NT2/D1 (cell line): ENCODE data around the gene USP17L18.
"Not testable (repeated sequence)": the region's sequence is repeated elsewhere in the genome, so short reads cannot be mapped to it uniquely, and the experiment has no call there.

ENCODE experiments used
- DNase-seq: peaks from one replicate; pipeline ENCODE4 v3.0.0-alpha.2; 2011; ENCODE audit warnings: low read depth, low spot score
- H3K27me3 ChIP-seq: 2 replicates; pipeline ENCODE4 v1.6.0; 2011; ENCODE audit warnings: mild to moderate bottlenecking; ENCODE audit not compliant: insufficient read length, insufficient read depth
- H3K36me3 ChIP-seq: 2 replicates; pipeline ENCODE4 v1.6.1; 2011; ENCODE audit warnings: mild to moderate bottlenecking, low read length, mixed read lengths; ENCODE audit not compliant: insufficient read depth, insufficient read length
- H3K4me1 ChIP-seq: 2 replicates; pipeline ENCODE4 v1.5.1; 2011; ENCODE audit not compliant: insufficient read depth, insufficient read length
- H3K4me3 ChIP-seq: 2 replicates; pipeline ENCODE4 v1.5.1; 2011; ENCODE audit warnings: low read depth; ENCODE audit not compliant: insufficient read length
- H3K9ac ChIP-seq: 2 replicates; pipeline ENCODE4 v1.6.0; 2011; ENCODE audit warnings: low read depth; ENCODE audit not compliant: insufficient read length
- H3K9me3 ChIP-seq: 2 replicates; pipeline ENCODE4 v1.5.1; 2011; ENCODE audit warnings: mild to moderate bottlenecking, low read length; ENCODE audit not compliant: insufficient read depth

USP17L18 gene

GRCh38 chr4:9247953-9248680 is at the start of gene USP17L18:
Gene USP17L18 (plus strand): TSS chr4:9248630. CDS start chr4:9248630, 0 bp downstream.
- not testable (repeated sequence) for H3K9ac ChIP-seq, DNase-seq, H3K9me3 ChIP-seq, H3K27me3 ChIP-seq, H3K36me3 ChIP-seq, H3K4me3 ChIP-seq, H3K4me1 ChIP-seq

- H3K27me3 ChIP-seq, H3K4me3 ChIP-seq, H3K4me1 ChIP-seq, H3K36me3 ChIP-seq, H3K9ac ChIP-seq, H3K9me3 ChIP-seq, DNase-seq: not testable (repeated sequence)
Measured at GRCh38 chr4:9210357-9210756, 38.1 kb upstream of the USP17L18 start, which contains the start of gene USP17L10. Gene USP17L10 (plus strand): TSS chr4:9210657. CDS start chr4:9210657, 0 bp downstream.

GRCh38 chr4:9214701-9215100 is 33.7 kb upstream of the USP17L18 start:
- H3K36me3 ChIP-seq, H3K27me3 ChIP-seq, H3K9me3 ChIP-seq, H3K4me1 ChIP-seq, H3K4me3 ChIP-seq, DNase-seq, H3K9ac ChIP-seq: not testable (repeated sequence)

GRCh38 chr4:9215105-9215504 is 33.3 kb upstream of the USP17L18 start, which contains the start of gene USP17L11:
Gene USP17L11 (plus strand): TSS chr4:9215405. CDS start chr4:9215405, 0 bp downstream.
- not testable (repeated sequence) for H3K36me3 ChIP-seq, DNase-seq, H3K4me3 ChIP-seq, H3K4me1 ChIP-seq, H3K9ac ChIP-seq, H3K9me3 ChIP-seq, H3K27me3 ChIP-seq

- not testable (repeated sequence) for H3K4me1 ChIP-seq, H3K27me3 ChIP-seq, H3K4me3 ChIP-seq, H3K9ac ChIP-seq, DNase-seq, H3K36me3 ChIP-seq, H3K9me3 ChIP-seq
Measured at GRCh38 chr4:9219852-9220251, 28.6 kb upstream of the USP17L18 start, which contains the start of gene USP17L12. Gene USP17L12 (plus strand): TSS chr4:9220152. CDS start chr4:9220152, 0 bp downstream.

- H3K36me3 ChIP-seq, H3K9ac ChIP-seq, H3K9me3 ChIP-seq, H3K4me1 ChIP-seq, H3K4me3 ChIP-seq, H3K27me3 ChIP-seq, DNase-seq: not testable (repeated sequence)
Measured at GRCh38 chr4:9224596-9224995, 23.8 kb upstream of the USP17L18 start, which contains the start of gene USP17L13. Gene USP17L13 (plus strand): TSS chr4:9224896. CDS start chr4:9224896, 0 bp downstream.

GRCh38 chr4:9230249-9230648 is 18.2 kb upstream of the USP17L18 start:
- H3K4me3 ChIP-seq, H3K9ac ChIP-seq, DNase-seq, H3K36me3 ChIP-seq, H3K27me3 ChIP-seq, H3K9me3 ChIP-seq, H3K4me1 ChIP-seq: not testable (repeated sequence)

- H3K9me3 ChIP-seq, result not testable (repeated sequence)
Measured at GRCh38 chr4:9234085-9234484, 14.3 kb upstream of the USP17L18 start, which contains the start of gene USP17L15. Gene USP17L15 (plus strand): TSS chr4:9234385. CDS start chr4:9234385, 0 bp downstream.

GRCh38 chr4:9238461-9238860 is 10.0 kb upstream of the USP17L18 start:
- H3K4me1 ChIP-seq, DNase-seq: not testable (repeated sequence)

More at GRCh38 chr4:9234085-9234484, 14.3 kb upstream of the USP17L18 start, which contains the start of gene USP17L15:
- DNase-seq, H3K36me3 ChIP-seq, H3K4me1 ChIP-seq, H3K27me3 ChIP-seq, H3K9ac ChIP-seq, H3K4me3 ChIP-seq: not testable (repeated sequence)

GRCh38 chr4:9243579-9243978 is 4.9 kb upstream of the USP17L18 start, which contains the start of gene USP17L17:
Gene USP17L17 (plus strand): TSS chr4:9243879. CDS start chr4:9243879, 0 bp downstream.
- not testable (repeated sequence) for H3K9me3 ChIP-seq, H3K4me3 ChIP-seq, H3K4me1 ChIP-seq, H3K9ac ChIP-seq, H3K27me3 ChIP-seq, DNase-seq, H3K36me3 ChIP-seq

More at GRCh38 chr4:9238461-9238860, 10.0 kb upstream of the USP17L18 start:
- not testable (repeated sequence) for H3K4me3 ChIP-seq, H3K36me3 ChIP-seq, H3K9me3 ChIP-seq, H3K27me3 ChIP-seq, H3K9ac ChIP-seq

- DNase-seq, H3K9me3 ChIP-seq, H3K4me1 ChIP-seq, H3K4me3 ChIP-seq, H3K9ac ChIP-seq, H3K36me3 ChIP-seq, H3K27me3 ChIP-seq: not testable (repeated sequence)
Measured at GRCh38 chr4:9253078-9253477, 4.6 kb downstream of the USP17L18 start, which contains the start of gene USP17L19. Gene USP17L19 (plus strand): TSS chr4:9253378. CDS start chr4:9253378, 0 bp downstream.

- H3K4me1 ChIP-seq, H3K9me3 ChIP-seq, H3K4me3 ChIP-seq, H3K27me3 ChIP-seq, H3K36me3 ChIP-seq, DNase-seq, H3K9ac ChIP-seq: not testable (repeated sequence)
Measured at GRCh38 chr4:9257824-9258223, 9.4 kb downstream of the USP17L18 start, which contains the start of gene USP17L20. Gene USP17L20 (plus strand): TSS chr4:9258124. CDS start chr4:9258124, 0 bp downstream.
